Lower leg skin (tissue), 4 donors: ENCODE measurements around the gene BLID. TPM values are rescaled to one million over a fixed set of nuclear protein-coding genes. Genes with fewer than 3 reads are reported as not detected.

Source experiments
- DNase-seq, 2 donors: peaks; one replicate each; pipeline ENCODE4 v3.0.0-alpha.2; 2019; ENCODE audit warnings: low spot score in 2 of 2
- H3K4me3 ChIP-seq: fragments of 200-600 bp; sonication (generic); 2 replicates; pipeline ENCODE4 v1.5.1; 2017; ENCODE audit warnings: mild to moderate bottlenecking, low read depth; ENCODE audit not compliant: poor library complexity, severe bottlenecking
- CTCF ChIP-seq, 3 donors: fragments of 450-650 bp; IDR thresholded peaks; one replicate each; pipeline ENCODE4 v1.5.1; 2016; ENCODE audit warnings: antibody characterized with exemption in 3 of 3, mild to moderate bottlenecking in 3 of 3, moderate library complexity in 2 of 3
- POLR2A ChIP-seq, 2 donors: fragments of 450-650 bp; IDR thresholded peaks; one replicate each; pipeline ENCODE4 v1.6.1; 2016 to 2017; ENCODE audit warnings: antibody characterized with exemption in 2 of 2, mild to moderate bottlenecking in 1 of 2, moderate library complexity in 1 of 2
- WGBS, 2 donors: methylation state at CpG; one replicate each; pipeline ENCODE4 v1.1.5; 2018; 5-methylcytosine and 5-hydroxymethylcytosine counted together
- intact Hi-C: fragments of 100-400 bp; cut with DNase I; formaldehyde crosslinking; loops from one replicate; pipeline ENCODE4 v1.15.0; 2023; ENCODE audit warnings: low total_unique reads
- total RNA-seq, 4 donors: library from RNA; depleted of rRNA; stranded (reverse); fragments of >200 nt; gene quantifications; one replicate each; pipeline ENCODE4 v1.1.0, GENCODE V29; 2016

BLID gene
- total RNA-seq, 4 donors from 2014 or later, result 0.75 TPM; not detected in 3

- WGBS, 2 donors, result 76 to 80% methylated on average over 5 of the region's 5 CpGs
- TF ChIP-seq POLR2A (IDR thresholded peaks at IDR 0.05) (no peak), CTCF (IDR thresholded peaks at IDR 0.05) (no peak)
- no peak for DNase-seq
- H3K4me3 ChIP-seq, result no peak overlapping the region
- intact Hi-C loops, result no loop called here
These were observed 23.0 kb upstream of the BLID start for GRCh38 chr11:122138744-122139594.

GRCh38 chr11:122137078-122137793, 21.2 kb upstream of the BLID start:
- TF ChIP-seq POLR2A (IDR thresholded peaks at IDR 0.05) (no peak), CTCF (IDR thresholded peaks at IDR 0.05) (no peak)
- H3K4me3 ChIP-seq, result no peak overlapping the region
- intact Hi-C loops, result no loop called here
- DNase-seq, result no peak
- WGBS, 2 donors, result 3 to 19% methylated on average over 2 of the region's 2 CpGs

GRCh38 chr11:122131126-122131525, 15.1 kb upstream of the BLID start:
- H3K4me3 ChIP-seq, result no peak overlapping the region
- TF ChIP-seq CTCF (IDR thresholded peaks at IDR 0.05) (no peak), POLR2A (IDR thresholded peaks at IDR 0.05) (no peak)
- intact Hi-C loops, result no loop called here
- DNase-seq, result no peak
- 24 to 33% methylated on average over 2 of the region's 2 CpGs for WGBS, 2 donors

- 81 to 86% methylated on average over 5 of the region's 5 CpGs for WGBS, 2 donors
- no peak overlapping the region for H3K4me3 ChIP-seq
- no peak for DNase-seq
- no peak for TF ChIP-seq POLR2A (IDR thresholded peaks at IDR 0.05)
- no peak for TF ChIP-seq CTCF (IDR thresholded peaks at IDR 0.05)
- intact Hi-C loops, result no loop called here
These were observed 12.1 kb upstream of the BLID start for GRCh38 chr11:122128146-122128545.

GRCh38 chr11:122127020-122127419, 11.0 kb upstream of the BLID start:
- H3K4me3 ChIP-seq, result no peak overlapping the region
- TF ChIP-seq POLR2A (IDR thresholded peaks at IDR 0.05) (no peak), CTCF (IDR thresholded peaks at IDR 0.05) (no peak)
- DNase-seq, result no peak
- intact Hi-C loops, result no loop called here
- 90 to 100% methylated on average over 1 of the region's 1 CpG for WGBS, 2 donors
